Activated T-cell treated with anti-CD3 and anti-CD28 coated beads, Interleukin-2, amount 50 U/mL, for 24 hours (primary cell): Measurements from ENCODE around the gene MGAT3.

Experiments
- DNase-seq: peaks from one replicate; pipeline ENCODE4 v3.0.0-alpha.2; 2020
- H3K27ac Mint-ChIP-seq: 2 replicates; pipeline ENCODE4 v1.8.0; 2020; ENCODE audit warnings: mild to moderate bottlenecking, mixed read lengths
- H3K27me3 Mint-ChIP-seq: 2 replicates; pipeline ENCODE4 v1.8.0; 2020; ENCODE audit warnings: mixed read lengths
- H3K36me3 Mint-ChIP-seq: 2 replicates; pipeline ENCODE4 v1.8.0; 2020; ENCODE audit warnings: low read depth, mixed read lengths
- H3K4me1 Mint-ChIP-seq: 2 replicates; pipeline ENCODE4 v1.8.0; 2020; ENCODE audit warnings: low read depth, mixed read lengths
- H3K4me3 Mint-ChIP-seq: 2 replicates; pipeline ENCODE4 v1.8.0; 2020; ENCODE audit warnings: mild to moderate bottlenecking, moderate library complexity, mixed read lengths
- H3K9me3 Mint-ChIP-seq: 2 replicates; pipeline ENCODE4 v1.8.0; 2020; ENCODE audit warnings: mixed read lengths

MGAT3 gene

GRCh38 chr22:39469681-39470450 is 13.1 kb downstream of the MGAT3 start:
- H3K4me3 Mint-ChIP-seq = no peak overlapping the region
- peaks cover 16% of the 10 kb centered on the region for H3K4me1 Mint-ChIP-seq
- H3K27ac Mint-ChIP-seq = no peak overlapping the region
- no peaks in the 10 kb centered on the region for H3K27me3 Mint-ChIP-seq
- H3K36me3 Mint-ChIP-seq = no peaks in the 10 kb centered on the region
- no peaks in the 10 kb centered on the region for H3K9me3 Mint-ChIP-seq
- no peak for DNase-seq

- no peak overlapping the region for H3K27ac Mint-ChIP-seq
- no peak for DNase-seq
- H3K4me3 Mint-ChIP-seq = no peak overlapping the region
- H3K27me3 Mint-ChIP-seq = no peaks in the 10 kb centered on the region
- no peaks in the 10 kb centered on the region for H3K9me3 Mint-ChIP-seq
- H3K4me1 Mint-ChIP-seq = peaks cover 16% of the 10 kb centered on the region
- no peaks in the 10 kb centered on the region for H3K36me3 Mint-ChIP-seq
Observed at GRCh38 chr22:39470451-39471291, 13.9 kb downstream of the MGAT3 start.

GRCh38 chr22:39471381-39472141 is 14.7 kb downstream of the MGAT3 start:
- no peak for DNase-seq
- Mint-ChIP-seq H3K27ac (no peak overlapping the region), H3K4me3 (no peak overlapping the region), H3K36me3 (no peaks in the 10 kb centered on the region), H3K9me3 (no peaks in the 10 kb centered on the region), H3K27me3 (no peaks in the 10 kb centered on the region), H3K4me1 (peaks cover 16% of the 10 kb centered on the region)

GRCh38 chr22:39472570-39473556 is 16.1 kb downstream of the MGAT3 start:
- Mint-ChIP-seq H3K4me3 (no peak overlapping the region), H3K9me3 (no peaks in the 10 kb centered on the region)

GRCh38 chr22:39473851-39474250 is 17.0 kb downstream of the MGAT3 start:
- Mint-ChIP-seq H3K27me3 (no peaks in the 10 kb centered on the region), H3K4me1 (peaks cover 16% of the 10 kb centered on the region), H3K36me3 (no peaks in the 10 kb centered on the region), H3K9me3 (no peaks in the 10 kb centered on the region), H3K4me3 (no peak overlapping the region), H3K27ac (no peak overlapping the region)
- no peak for DNase-seq

More at GRCh38 chr22:39472570-39473556, 16.1 kb downstream of the MGAT3 start:
- Mint-ChIP-seq H3K27ac (no peak overlapping the region), H3K4me1 (peaks cover 16% of the 10 kb centered on the region), H3K36me3 (no peaks in the 10 kb centered on the region), H3K27me3 (no peaks in the 10 kb centered on the region)
- no peak for DNase-seq

GRCh38 chr22:39474351-39475111 is 17.7 kb downstream of the MGAT3 start:
- H3K9me3 Mint-ChIP-seq = no peaks in the 10 kb centered on the region
- no peaks in the 10 kb centered on the region for H3K36me3 Mint-ChIP-seq
- peaks cover 16% of the 10 kb centered on the region for H3K4me1 Mint-ChIP-seq
- no peak overlapping the region for H3K27ac Mint-ChIP-seq
- no peak overlapping the region for H3K4me3 Mint-ChIP-seq
- H3K27me3 Mint-ChIP-seq = no peaks in the 10 kb centered on the region
- no peak for DNase-seq

- peaks cover 16% of the 10 kb centered on the region for H3K4me1 Mint-ChIP-seq
- H3K36me3 Mint-ChIP-seq = no peaks in the 10 kb centered on the region
- H3K4me3 Mint-ChIP-seq = no peak overlapping the region
- no peaks in the 10 kb centered on the region for H3K9me3 Mint-ChIP-seq
- H3K27me3 Mint-ChIP-seq = no peaks in the 10 kb centered on the region
- DNase-seq = no peak
- no peak overlapping the region for H3K27ac Mint-ChIP-seq
Observed at GRCh38 chr22:39475337-39475736, 18.5 kb downstream of the MGAT3 start.

GRCh38 chr22:39475902-39476301 is 19.1 kb downstream of the MGAT3 start:
- H3K4me3 Mint-ChIP-seq = no peak overlapping the region
- H3K27me3 Mint-ChIP-seq = no peaks in the 10 kb centered on the region
- H3K27ac Mint-ChIP-seq = no peak overlapping the region
- no peak for DNase-seq
- no peaks in the 10 kb centered on the region for H3K9me3 Mint-ChIP-seq
- no peaks in the 10 kb centered on the region for H3K36me3 Mint-ChIP-seq
- peaks cover 16% of the 10 kb centered on the region for H3K4me1 Mint-ChIP-seq

GRCh38 chr22:39476664-39477063 is 19.9 kb downstream of the MGAT3 start:
- H3K27me3 Mint-ChIP-seq = no peaks in the 10 kb centered on the region
- peaks cover 12% of the 10 kb centered on the region for H3K4me1 Mint-ChIP-seq
- DNase-seq = no peak
- H3K27ac Mint-ChIP-seq = no peak overlapping the region
- H3K36me3 Mint-ChIP-seq = no peaks in the 10 kb centered on the region
- no peak overlapping the region for H3K4me3 Mint-ChIP-seq
- H3K9me3 Mint-ChIP-seq = no peaks in the 10 kb centered on the region

GRCh38 chr22:39477542-39477941 is 20.7 kb downstream of the MGAT3 start:
- H3K9me3 Mint-ChIP-seq = no peaks in the 10 kb centered on the region
- H3K4me1 Mint-ChIP-seq = peaks cover 4% of the 10 kb centered on the region
- DNase-seq = no peak
- no peaks in the 10 kb centered on the region for H3K36me3 Mint-ChIP-seq
- no peak overlapping the region for H3K4me3 Mint-ChIP-seq
- H3K27me3 Mint-ChIP-seq = no peaks in the 10 kb centered on the region
- H3K27ac Mint-ChIP-seq = no peak overlapping the region

- Mint-ChIP-seq H3K36me3 (no peaks in the 10 kb centered on the region), H3K4me3 (no peak overlapping the region), H3K4me1 (no peaks in the 10 kb centered on the region), H3K27ac (no peak overlapping the region), H3K9me3 (no peaks in the 10 kb centered on the region), H3K27me3 (no peaks in the 10 kb centered on the region)
- DNase-seq = no peak
Observed at GRCh38 chr22:39478441-39478850, 21.6 kb downstream of the MGAT3 start.

- Mint-ChIP-seq H3K9me3 (no peaks in the 10 kb centered on the region), H3K36me3 (no peaks in the 10 kb centered on the region), H3K27me3 (no peaks in the 10 kb centered on the region), H3K4me3 (no peak overlapping the region), H3K27ac (no peak overlapping the region), H3K4me1 (no peaks in the 10 kb centered on the region)
- DNase-seq = no peak
Observed at GRCh38 chr22:39479254-39479653, 22.4 kb downstream of the MGAT3 start.

GRCh38 chr22:39480557-39480956 is 23.7 kb downstream of the MGAT3 start:
- Mint-ChIP-seq H3K27ac (no peak overlapping the region), H3K4me1 (no peaks in the 10 kb centered on the region), H3K27me3 (no peaks in the 10 kb centered on the region), H3K36me3 (no peaks in the 10 kb centered on the region), H3K4me3 (no peak overlapping the region), H3K9me3 (no peaks in the 10 kb centered on the region)
- DNase-seq = no peak
